ENCODE data around the gene ZNF618.

- TF ChIP-seq CTCF (IDR thresholded peaks at IDR 0.05) = no peak
- TF ChIP-seq POLR2A (IDR thresholded peaks at IDR 0.05) = no peak
- no peak for TF ChIP-seq POLR2AphosphoS5 (IDR thresholded peaks at IDR 0.05)
Observed at GRCh38 chr9:113913426-113914195, 37.5 kb downstream of the ZNF618 start.
